ENCODE measurements around the gene SLCO4C1.

DNA sequence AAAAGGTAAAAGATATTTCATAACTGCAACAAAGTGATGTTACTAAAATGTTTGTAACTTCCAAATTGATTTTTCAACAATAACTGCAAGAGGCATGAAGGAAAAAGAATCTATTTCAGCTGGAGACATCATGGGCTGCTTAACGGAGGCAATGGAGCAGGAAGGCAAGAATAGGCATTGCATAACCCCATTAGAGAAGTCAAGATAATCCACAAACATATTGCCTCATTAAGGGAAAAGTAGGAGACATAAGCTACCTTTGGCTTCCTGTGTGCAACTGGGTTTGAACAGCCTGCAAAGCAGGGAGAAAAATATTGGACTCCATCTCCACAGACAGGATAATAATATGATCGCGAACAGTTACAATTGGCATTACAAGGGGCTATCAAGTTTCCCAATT, 46.7 kb downstream of the SLCO4C1 start:
- TF ChIP-seq, protein P1, sequence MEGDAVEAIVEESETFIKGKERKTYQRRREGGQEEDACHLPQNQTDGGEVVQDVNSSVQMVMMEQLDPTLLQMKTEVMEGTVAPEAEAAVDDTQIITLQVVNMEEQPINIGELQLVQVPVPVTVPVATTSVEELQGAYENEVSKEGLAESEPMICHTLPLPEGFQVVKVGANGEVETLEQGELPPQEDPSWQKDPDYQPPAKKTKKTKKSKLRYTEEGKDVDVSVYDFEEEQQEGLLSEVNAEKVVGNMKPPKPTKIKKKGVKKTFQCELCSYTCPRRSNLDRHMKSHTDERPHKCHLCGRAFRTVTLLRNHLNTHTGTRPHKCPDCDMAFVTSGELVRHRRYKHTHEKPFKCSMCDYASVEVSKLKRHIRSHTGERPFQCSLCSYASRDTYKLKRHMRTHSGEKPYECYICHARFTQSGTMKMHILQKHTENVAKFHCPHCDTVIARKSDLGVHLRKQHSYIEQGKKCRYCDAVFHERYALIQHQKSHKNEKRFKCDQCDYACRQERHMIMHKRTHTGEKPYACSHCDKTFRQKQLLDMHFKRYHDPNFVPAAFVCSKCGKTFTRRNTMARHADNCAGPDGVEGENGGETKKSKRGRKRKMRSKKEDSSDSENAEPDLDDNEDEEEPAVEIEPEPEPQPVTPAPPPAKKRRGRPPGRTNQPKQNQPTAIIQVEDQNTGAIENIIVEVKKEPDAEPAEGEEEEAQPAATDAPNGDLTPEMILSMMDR (IDR thresholded peaks at IDR 0.05): no peak
- TF ChIP-seq EP300 (IDR thresholded peaks at IDR 0.05; ENCODE audit: low read depth) (no peak), POLR2A (IDR thresholded peaks at IDR 0.05) (no peak)

Measured in transverse colon (tissue), 3 donors.